ENCODE data around the gene NOS1AP.

Gene NOS1AP

DNA sequence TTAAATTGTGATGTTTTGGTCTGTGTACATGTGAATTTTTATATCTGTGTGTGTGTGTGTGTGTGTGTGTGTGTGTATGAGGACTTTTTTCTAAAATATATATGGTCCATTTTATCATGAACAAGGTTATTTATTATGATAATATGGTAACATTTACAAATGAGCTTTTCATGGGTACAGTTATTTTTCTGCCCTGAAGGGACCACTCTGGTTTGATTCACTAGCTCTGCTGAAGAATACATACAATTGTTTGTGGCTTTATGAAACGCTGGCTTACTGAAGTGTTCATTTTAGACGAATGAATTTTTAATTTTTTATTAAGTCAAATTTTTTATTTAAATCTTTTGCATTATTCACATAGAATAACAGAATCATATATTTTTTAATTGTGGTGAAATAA, 235.2 kb downstream of the NOS1AP start:
- Histone ChIP-seq H3K4me1 (ENCODE audit: control insufficient read depth, low read length) (no peaks in the 10 kb centered on the region), H3K4me2 (ENCODE audit: low read length) (no peak overlapping the region), H3K27me3 (ENCODE audit: control insufficient read depth, low read length) (peaks cover 7% of the 10 kb centered on the region; the same call in 1 of the 2 replicates), H3K4me3 (ENCODE audit: low read length) (no peak overlapping the region), H3F3A (ENCODE audit: control insufficient read depth, insufficient read depth) (no peaks in the 10 kb centered on the region), H4K20me1 (ENCODE audit: control insufficient read depth, insufficient read depth, low read depth, low read length) (no peaks in the 10 kb centered on the region), H3K36me3 (ENCODE audit: control insufficient read depth, low read length) (no peaks in the 10 kb centered on the region), H3K27ac (ENCODE audit: low read depth, low read length) (no peak overlapping the region), H3K9me3 (ENCODE audit: control insufficient read depth, insufficient read depth, low read length) (no peaks in the 10 kb centered on the region), H3K9me2 (replicated peaks; ENCODE audit: control insufficient read depth, low read length) (no peaks in the 10 kb centered on the region), H3K79me2 (ENCODE audit: control insufficient read depth, low read length) (no peaks in the 10 kb centered on the region)
- TF ChIP-seq, protein P1, sequence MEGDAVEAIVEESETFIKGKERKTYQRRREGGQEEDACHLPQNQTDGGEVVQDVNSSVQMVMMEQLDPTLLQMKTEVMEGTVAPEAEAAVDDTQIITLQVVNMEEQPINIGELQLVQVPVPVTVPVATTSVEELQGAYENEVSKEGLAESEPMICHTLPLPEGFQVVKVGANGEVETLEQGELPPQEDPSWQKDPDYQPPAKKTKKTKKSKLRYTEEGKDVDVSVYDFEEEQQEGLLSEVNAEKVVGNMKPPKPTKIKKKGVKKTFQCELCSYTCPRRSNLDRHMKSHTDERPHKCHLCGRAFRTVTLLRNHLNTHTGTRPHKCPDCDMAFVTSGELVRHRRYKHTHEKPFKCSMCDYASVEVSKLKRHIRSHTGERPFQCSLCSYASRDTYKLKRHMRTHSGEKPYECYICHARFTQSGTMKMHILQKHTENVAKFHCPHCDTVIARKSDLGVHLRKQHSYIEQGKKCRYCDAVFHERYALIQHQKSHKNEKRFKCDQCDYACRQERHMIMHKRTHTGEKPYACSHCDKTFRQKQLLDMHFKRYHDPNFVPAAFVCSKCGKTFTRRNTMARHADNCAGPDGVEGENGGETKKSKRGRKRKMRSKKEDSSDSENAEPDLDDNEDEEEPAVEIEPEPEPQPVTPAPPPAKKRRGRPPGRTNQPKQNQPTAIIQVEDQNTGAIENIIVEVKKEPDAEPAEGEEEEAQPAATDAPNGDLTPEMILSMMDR (IDR thresholded peaks at IDR 0.05; ENCODE audit: low read depth, low read length, poor library complexity, severe bottlenecking): no peak
- no peak for TF ChIP-seq EZH2phosphoT487 (IDR thresholded peaks at IDR 0.05; ENCODE audit: borderline replicate concordance, low read length)

DNA sequence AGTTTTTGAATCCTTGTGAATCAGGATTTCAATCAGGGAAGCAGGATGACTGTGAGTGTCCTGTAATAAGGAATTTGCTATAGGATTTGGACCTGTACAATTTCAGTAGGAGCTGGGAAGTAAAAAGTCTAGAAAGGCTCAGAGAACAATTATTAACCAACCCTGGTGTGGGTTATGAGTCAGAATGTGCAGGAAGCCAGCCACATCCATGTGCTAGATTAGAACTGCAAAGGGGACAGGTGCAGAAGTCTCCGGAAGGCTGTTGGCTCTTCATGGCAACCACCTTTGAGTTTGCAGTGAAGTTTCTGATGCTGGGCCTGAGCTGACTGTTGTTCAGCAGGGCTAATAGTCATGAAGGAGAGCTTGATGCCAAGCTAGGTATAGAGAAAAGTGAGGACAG, 236.5 kb downstream of the NOS1AP start:
- Histone ChIP-seq H3K4me2 (ENCODE audit: low read length) (no peak overlapping the region), H3K9me2 (replicated peaks; ENCODE audit: control insufficient read depth, low read length) (no peaks in the 10 kb centered on the region), H3K4me3 (ENCODE audit: low read length) (no peak overlapping the region), H4K20me1 (ENCODE audit: control insufficient read depth, insufficient read depth, low read depth, low read length) (no peaks in the 10 kb centered on the region), H3K27ac (ENCODE audit: low read depth, low read length) (no peak overlapping the region), H3K27me3 (ENCODE audit: control insufficient read depth, low read length) (peaks cover 5% of the 10 kb centered on the region; the same call in 1 of the 2 replicates), H3K36me3 (ENCODE audit: control insufficient read depth, low read length) (no peaks in the 10 kb centered on the region), H3K79me2 (ENCODE audit: control insufficient read depth, low read length) (no peaks in the 10 kb centered on the region), H3K9me3 (ENCODE audit: control insufficient read depth, insufficient read depth, low read length) (no peaks in the 10 kb centered on the region), H3K4me1 (ENCODE audit: control insufficient read depth, low read length) (no peaks in the 10 kb centered on the region), H3F3A (ENCODE audit: control insufficient read depth, insufficient read depth) (no peaks in the 10 kb centered on the region)
- no peak for TF ChIP-seq EZH2phosphoT487 (IDR thresholded peaks at IDR 0.05; ENCODE audit: borderline replicate concordance, low read length)
- TF ChIP-seq, protein P1 (IDR thresholded peaks at IDR 0.05; ENCODE audit: low read depth, low read length, poor library complexity, severe bottlenecking): no peak

DNA sequence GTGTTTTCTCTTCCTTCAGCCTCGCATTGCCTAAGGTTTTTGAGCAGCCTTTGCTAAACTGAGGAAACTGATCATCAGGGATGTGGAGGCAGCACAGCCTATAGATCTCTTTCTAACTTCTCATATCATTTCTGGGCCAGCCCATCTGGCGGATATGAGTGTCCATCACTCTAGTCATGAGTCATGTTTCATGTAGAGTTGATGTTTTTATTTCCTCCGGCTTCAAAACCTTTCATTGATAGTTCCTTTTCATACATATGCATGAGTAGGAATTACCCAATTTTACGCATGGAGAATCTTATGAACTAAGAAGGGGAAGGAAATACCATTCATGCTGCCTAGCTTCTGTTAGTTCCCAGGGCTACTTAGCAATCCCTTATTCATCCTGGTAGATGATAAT, 240.8 kb downstream of the NOS1AP start:
- Histone ChIP-seq H3K27me3 (ENCODE audit: control insufficient read depth, low read length) (no peaks in the 10 kb centered on the region; the same call in 1 of the 2 replicates), H3K79me2 (ENCODE audit: control insufficient read depth, low read length) (no peaks in the 10 kb centered on the region), H3K9me3 (ENCODE audit: control insufficient read depth, insufficient read depth, low read length) (no peaks in the 10 kb centered on the region), H3K36me3 (ENCODE audit: control insufficient read depth, low read length) (no peaks in the 10 kb centered on the region), H3K4me1 (ENCODE audit: control insufficient read depth, low read length) (no peaks in the 10 kb centered on the region), H3K4me3 (ENCODE audit: low read length) (no peak overlapping the region), H3K27ac (ENCODE audit: low read depth, low read length) (no peak overlapping the region), H3K9me2 (replicated peaks; ENCODE audit: control insufficient read depth, low read length) (no peaks in the 10 kb centered on the region), H3F3A (ENCODE audit: control insufficient read depth, insufficient read depth) (no peaks in the 10 kb centered on the region), H4K20me1 (ENCODE audit: control insufficient read depth, insufficient read depth, low read depth, low read length) (no peaks in the 10 kb centered on the region), H3K4me2 (ENCODE audit: low read length) (no peak overlapping the region)
- TF ChIP-seq, protein P1 (IDR thresholded peaks at IDR 0.05; ENCODE audit: low read depth, low read length, poor library complexity, severe bottlenecking): no peak
- TF ChIP-seq EZH2phosphoT487 (IDR thresholded peaks at IDR 0.05; ENCODE audit: borderline replicate concordance, low read length): no peak

Data from DOHH2 (cell line).